A549 treated with RU486 at 1 μM for 4 hours (cell line): ENCODE measurements around the gene TOR1A. TPM values are rescaled to one million over a fixed set of nuclear protein-coding genes. Genes with fewer than 3 reads are reported as not detected.

Experiments
- total RNA-seq: library from RNA; stranded (reverse); fragments of 200-300 nt; extraction: Qiagen RNA extraction; gene quantifications from 5 replicates; pipeline ENCODE4 v1.2.3, GENCODE V29; 2022; ENCODE audit warnings: low read depth

TOR1A gene
- 61.3 to 67.8 TPM (median 63.2 TPM) in 5 replicates for total RNA-seq

GRCh38 chr9:129823935-129824601 is at the start of gene TOR1A:
Gene TOR1A (minus strand): TSS chr9:129824136. CDS start chr9:129824085, 51 bp downstream.

GRCh38 chr9:129835128-129835859 is 11.4 kb upstream of the TOR1A start, which contains the start of the genes C9orf78 and USP20:
Gene C9orf78 (minus strand): TSS chr9:129835275. CDS start chr9:129835221, 54 bp downstream.
Gene USP20 (plus strand): TSS chr9:129835458. CDS start chr9:129852556, 17,098 bp downstream.

GRCh38 chr9:129802833-129803675 is 20.9 kb downstream of the TOR1A start, which contains the start of gene TOR1B:
Gene TOR1B (plus strand): TSS chr9:129803184. CDS start chr9:129803213, 29 bp downstream.

Other genes starting within 250 kb of the TOR1A start
- gene C9orf50, start 203.0 kb downstream of the TOR1A start, total RNA-seq: 0.14 TPM in 1 of 5 replicates, not detected in the others
- gene NTMT1, start 198.0 kb downstream of the TOR1A start, total RNA-seq: 95.6 to 111 TPM (median 98.9 TPM) in 5 replicates
- 18.7 to 26.2 TPM (median 24.0 TPM) in 5 replicates for gene ASB6, start 182.0 kb downstream of the TOR1A start, total RNA-seq
- gene PRRX2, start 158.5 kb downstream of the TOR1A start, total RNA-seq: 3.1 to 8.8 TPM (median 7.9 TPM) in 5 replicates
- gene PTGES, start 71.1 kb downstream of the TOR1A start, total RNA-seq: 108 to 136 TPM (median 113 TPM) in 5 replicates
- gene TOR1B, start 21.0 kb downstream of the TOR1A start, total RNA-seq: 20.0 to 25.3 TPM (median 24.0 TPM) in 5 replicates
- gene C9orf78, start 11.1 kb upstream of the TOR1A start, total RNA-seq: 45.2 to 59.1 TPM (median 54.9 TPM) in 5 replicates
- gene USP20, start 11.3 kb upstream of the TOR1A start, total RNA-seq: 4.3 to 5.9 TPM (median 4.8 TPM) in 5 replicates
- 12.4 to 15.1 TPM (median 14.7 TPM) in 5 replicates for gene FNBP1, start 219.1 kb upstream of the TOR1A start, total RNA-seq
- gene GPR107, start 229.8 kb upstream of the TOR1A start, total RNA-seq: 22.9 to 28.8 TPM (median 28.1 TPM) in 5 replicates